HG02981 (cell line): ENCODE results near the gene GDPD4.

Source experiments
- ATAC-seq: cut with Tn5 transposase; IDR thresholded peaks from one replicate; pipeline ENCODE4 v1.9.1; 2021; ENCODE audit warnings: mild to moderate bottlenecking, moderate library complexity; ENCODE audit not compliant: unreplicated experiment

GDPD4 gene

GRCh38 chr11:77244277-77245027 lies 57.0 kb downstream of the GDPD4 start:
- no peak for ATAC-seq

- no peak for ATAC-seq
Measured at GRCh38 chr11:77236901-77237300, 64.6 kb downstream of the GDPD4 start.

- no peak for ATAC-seq
Measured at GRCh38 chr11:77233011-77233410, 68.5 kb downstream of the GDPD4 start.

- ATAC-seq: no peak
Measured at GRCh38 chr11:77232242-77232641, 69.2 kb downstream of the GDPD4 start.

DNA sequence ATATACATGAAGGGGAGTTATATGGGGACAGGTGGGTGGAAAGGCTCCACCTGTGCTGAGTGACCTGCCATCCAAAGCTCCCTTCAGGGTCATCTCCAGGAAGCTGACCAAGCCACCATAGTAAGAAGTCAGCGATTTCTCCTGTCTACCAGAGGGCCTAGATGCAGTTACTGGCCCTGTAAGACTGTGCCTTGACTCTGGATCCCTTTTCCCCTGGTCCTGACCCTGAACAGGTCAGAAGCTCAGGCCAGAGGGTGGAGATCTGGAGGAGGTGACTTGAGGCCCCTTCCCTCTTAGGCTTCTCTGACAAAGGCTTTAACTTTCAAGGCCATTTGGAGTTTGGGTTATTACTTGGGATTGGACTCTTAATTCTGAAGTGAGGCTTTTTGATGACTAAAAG lies 69.7 kb downstream of the GDPD4 start:
- ATAC-seq: no peak

DNA sequence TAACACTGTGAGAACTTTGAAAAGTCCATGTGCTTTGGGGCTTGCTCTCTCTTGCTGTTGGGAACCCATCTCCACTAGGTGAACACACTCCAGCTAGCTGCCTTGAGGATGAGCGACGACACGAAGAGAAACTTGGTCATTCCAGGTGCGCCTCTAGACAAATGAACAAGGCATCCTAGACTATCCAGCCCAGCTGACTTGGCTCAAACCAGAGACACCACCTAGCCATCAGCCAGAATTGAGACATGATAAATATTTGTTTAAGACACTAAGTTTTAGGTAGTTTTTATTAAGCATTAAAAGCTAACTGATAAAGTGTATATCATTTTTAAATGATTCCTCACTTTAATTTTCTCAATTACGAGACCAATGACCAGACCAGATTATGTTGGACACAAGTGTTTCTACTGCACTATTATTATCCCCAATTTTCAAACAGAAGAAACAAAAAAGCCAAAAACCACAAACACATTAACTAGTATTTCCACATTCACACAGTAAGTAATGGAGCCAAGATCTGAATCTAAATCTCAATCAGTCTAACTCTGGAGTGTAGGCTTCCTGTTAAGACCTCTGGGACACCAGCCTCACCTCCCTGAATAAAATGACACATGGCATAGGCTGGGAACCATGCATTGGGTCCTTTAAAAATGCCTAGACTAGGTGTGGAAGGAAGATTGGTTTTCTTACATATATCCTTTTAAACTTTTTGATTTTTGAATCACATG lies 70.4 kb downstream of the GDPD4 start:
- ATAC-seq: no peak

DNA sequence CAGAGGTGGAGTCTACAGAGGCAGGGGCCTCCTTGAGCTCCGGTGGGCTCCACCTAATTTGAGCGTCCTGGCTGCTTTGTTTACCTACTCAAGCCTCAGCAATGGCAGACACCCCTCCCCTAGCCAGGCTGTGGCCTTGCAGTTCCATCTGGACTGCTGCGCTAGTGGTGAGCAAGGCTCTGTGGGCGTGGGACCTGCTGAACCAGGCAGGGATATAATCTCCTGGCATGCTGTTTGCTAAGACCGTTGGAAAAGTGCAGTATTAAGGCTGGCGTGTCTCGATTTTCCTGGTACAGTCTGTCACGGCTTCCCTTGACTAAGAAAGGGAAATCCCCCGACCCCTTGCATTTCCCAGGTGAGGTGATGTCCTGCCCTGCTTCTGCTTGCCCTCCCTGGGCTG lies 77.7 kb downstream of the GDPD4 start:
- no peak for ATAC-seq

DNA sequence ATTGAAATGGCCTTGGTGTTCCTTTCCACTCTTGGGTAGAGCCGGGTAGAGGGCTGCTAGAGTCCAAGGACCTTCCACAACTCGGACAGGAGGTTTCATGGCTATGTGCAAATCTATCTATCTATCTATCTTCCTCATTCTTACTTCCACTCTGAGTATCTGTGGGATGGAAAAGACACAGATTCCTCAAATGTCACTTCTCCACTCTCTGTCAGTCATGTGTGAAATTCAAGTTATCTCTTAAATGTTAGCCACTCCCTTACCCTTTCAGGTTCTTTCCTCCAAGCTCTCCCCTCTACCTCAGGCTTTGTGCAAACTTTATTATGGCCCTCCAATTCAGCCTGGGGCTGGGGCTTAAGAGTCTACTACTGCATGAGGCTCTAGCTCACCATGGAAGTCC lies 84.3 kb downstream of the GDPD4 start:
- no peak for ATAC-seq

- ATAC-seq: no peak
Measured at GRCh38 chr11:77215106-77215505, 86.4 kb downstream of the GDPD4 start.

DNA sequence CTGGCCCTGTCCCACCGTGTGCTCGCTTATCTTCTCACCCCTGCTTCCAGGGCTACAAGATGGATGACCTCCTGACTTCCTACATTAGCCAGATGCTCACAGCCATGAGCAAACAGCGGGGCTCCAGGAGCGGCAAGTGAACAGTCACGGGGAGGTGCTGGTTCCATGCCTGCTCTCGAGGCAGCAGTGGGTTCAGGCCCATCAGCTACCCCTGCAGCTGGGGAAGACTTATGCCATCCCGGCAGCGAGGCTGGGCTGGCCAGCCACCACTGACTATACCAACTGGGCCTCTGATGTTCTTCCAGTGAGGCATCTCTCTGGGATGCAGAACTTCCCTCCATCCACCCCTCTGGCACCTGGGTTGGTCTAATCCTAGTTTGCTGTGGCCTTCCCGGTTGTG lies 86.9 kb downstream of the GDPD4 start:
- ATAC-seq: no peak

DNA sequence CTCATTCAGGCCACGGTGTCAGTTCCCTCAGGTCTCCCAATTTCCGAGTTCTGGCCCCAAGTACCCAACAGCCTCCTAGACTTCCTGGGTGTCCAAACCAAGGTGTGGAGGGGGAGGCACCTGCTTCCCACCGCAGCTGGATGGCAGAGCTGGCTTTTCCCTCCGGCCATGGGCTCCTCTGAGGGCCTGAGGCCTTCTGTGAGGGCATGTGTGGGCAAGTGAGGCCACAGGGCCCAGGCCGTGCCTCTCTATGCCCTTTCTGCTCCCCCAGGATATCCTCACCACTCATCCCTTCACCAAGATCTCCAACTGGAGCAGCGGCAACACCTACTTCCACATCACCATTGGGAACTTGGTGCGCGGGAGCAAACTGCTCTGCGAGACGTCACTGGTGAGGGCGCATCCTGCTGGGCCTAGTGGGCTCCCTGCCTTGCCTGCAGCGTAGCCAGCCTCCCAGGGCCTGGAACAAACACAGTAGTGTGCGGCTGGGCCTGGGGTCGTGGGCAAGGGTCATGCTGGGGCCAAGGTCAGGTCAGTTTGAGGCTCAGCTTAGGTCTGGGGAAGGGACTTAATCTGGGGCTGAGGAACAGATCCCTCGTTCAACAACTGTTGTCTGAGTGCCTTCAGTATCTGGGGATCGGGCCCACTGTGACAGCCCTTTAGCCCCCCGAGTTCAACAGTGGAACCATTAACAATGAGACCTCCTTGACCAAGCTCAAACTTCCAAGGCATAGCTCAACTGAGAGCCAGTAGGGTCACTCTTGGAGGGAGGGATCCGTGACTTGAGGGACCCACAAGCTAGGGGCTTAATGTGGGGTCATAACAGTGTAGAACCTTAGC lies 87.7 kb downstream of the GDPD4 start:
- ATAC-seq: no peak

DNA sequence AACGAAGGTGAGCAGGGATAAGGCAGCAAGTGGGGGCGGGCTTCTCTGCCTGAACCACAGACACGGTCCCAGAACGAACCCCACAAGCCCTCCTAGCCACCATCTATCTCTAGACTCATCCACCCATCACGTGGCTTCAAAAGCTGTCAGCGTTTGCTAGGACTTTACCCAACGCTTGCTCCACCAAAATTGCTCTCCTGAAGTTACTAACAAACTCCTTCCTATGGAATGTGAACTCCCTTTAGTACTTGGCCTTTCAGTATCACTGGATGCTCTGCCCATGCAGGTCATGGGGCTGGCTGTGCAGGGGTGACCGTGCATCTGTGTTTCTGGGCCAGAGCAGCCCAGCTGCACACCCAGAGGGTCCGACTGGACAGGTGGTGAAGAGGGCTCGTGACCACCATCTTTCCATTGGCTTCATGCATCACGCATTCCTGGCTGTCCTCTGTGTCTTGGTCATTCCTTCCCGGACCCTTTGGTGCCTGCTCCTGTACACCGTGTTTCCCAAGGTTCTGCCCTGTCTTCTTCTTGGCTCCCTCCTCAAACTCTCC lies 88.4 kb downstream of the GDPD4 start:
- ATAC-seq: no peak

GRCh38 chr11:77212314-77213007 lies 89.0 kb downstream of the GDPD4 start:
- ATAC-seq: no peak

- ATAC-seq: no peak
Measured at GRCh38 chr11:77211594-77212251, 89.8 kb downstream of the GDPD4 start.

DNA sequence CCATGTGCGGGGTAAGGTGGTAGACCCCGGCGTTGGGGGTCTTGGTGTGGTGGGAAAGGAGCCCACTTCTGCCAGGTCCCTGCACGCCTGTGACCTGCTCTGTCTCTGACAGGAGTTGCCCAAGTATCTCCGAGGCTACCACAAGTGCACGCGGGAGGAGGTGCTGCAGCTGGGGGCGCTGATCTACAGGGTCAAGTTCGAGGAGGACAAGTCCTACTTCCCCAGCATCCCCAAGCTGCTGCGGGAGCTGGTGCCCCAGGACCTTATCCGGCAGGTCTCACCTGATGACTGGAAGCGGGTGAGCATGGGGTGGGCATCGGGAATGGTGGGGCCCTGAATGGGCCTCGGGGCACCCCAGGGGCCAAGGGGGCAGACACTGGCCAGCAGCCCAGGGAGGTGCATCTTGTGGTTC lies 90.4 kb downstream of the GDPD4 start:
- no peak for ATAC-seq

DNA sequence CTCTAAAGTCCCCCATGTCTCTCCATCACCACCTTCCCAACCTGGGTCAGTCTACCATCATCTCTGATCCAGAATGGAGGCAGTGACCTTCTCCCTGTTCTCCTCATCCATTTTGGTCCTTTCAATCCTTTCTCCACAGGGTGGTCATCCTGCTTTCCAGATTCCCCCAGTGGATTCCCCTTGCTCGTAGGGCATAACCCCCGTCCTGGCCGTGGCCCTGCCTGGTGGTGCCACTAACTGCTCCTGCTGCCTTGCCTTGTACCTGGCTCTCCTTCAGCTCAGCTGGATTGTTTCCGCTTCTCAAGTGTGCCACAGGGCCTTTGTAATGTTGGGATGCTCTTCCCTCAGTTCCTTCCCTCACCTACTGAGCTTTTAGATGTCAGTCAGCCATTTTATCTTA lies 91.8 kb downstream of the GDPD4 start:
- no peak for ATAC-seq

GRCh38 chr11:77208535-77208934 lies 93.0 kb downstream of the GDPD4 start:
- no peak for ATAC-seq

- ATAC-seq: no peak
Measured at GRCh38 chr11:77207618-77208313, 93.7 kb downstream of the GDPD4 start.

GRCh38 chr11:77207019-77207485 lies 94.4 kb downstream of the GDPD4 start:
- no peak for ATAC-seq
